Neutrophil (primary cell): Measurements from ENCODE around the gene ZDHHC14.

Source experiments
- H3K27ac ChIP-seq: fragments of 200-600 bp; sonication (generic); 2 replicates; pipeline ENCODE4 v1.5.1; 2016; ENCODE audit warnings: mild to moderate bottlenecking, moderate library complexity
- H3K27me3 ChIP-seq: fragments of 200-600 bp; sonication (generic); 2 replicates; pipeline ENCODE4 v1.6.0; 2016; ENCODE audit warnings: mild to moderate bottlenecking
- H3K36me3 ChIP-seq: fragments of 200-600 bp; sonication (generic); 2 replicates; pipeline ENCODE4 v1.5.1; 2017
- H3K4me1 ChIP-seq, 2 experiments: fragments of 200-600 bp in 1 of 2; sonication (generic) in 1 of 2; 1 replicate in 1 of 2; 2 replicates in 1 of 2; pipeline versions ENCODE4 v1.5.1 to v1.6.1; 2013 to 2016; ENCODE audit warnings: low read depth in 1 of 2, low read length in 1 of 2, mild to moderate bottlenecking in 1 of 2, moderate library complexity in 1 of 2; ENCODE audit not compliant: control insufficient read depth in 1 of 2, insufficient read depth in 1 of 2
- H3K4me3 ChIP-seq, 2 experiments: fragments of 200-600 bp in 1 of 2; sonication (generic) in 1 of 2; 1 replicate in 1 of 2; 2 replicates in 1 of 2; pipeline ENCODE4 v1.5.1; 2013 to 2016; ENCODE audit warnings: low read depth in 1 of 2, low read length in 1 of 2, mild to moderate bottlenecking in 1 of 2, moderate library complexity in 1 of 2
- H3K9me3 ChIP-seq: fragments of 200-600 bp; sonication (generic); 2 replicates; pipeline ENCODE4 v1.5.1; 2016
- TF ChIP-seq, protein P1 (sequence below): fragments of 200-600 bp; sonication (generic); IDR thresholded peaks from 2 replicates; pipeline ENCODE4 v1.5.1; 2016; ENCODE audit warnings: antibody characterized with exemption

Gene ZDHHC14

DNA sequence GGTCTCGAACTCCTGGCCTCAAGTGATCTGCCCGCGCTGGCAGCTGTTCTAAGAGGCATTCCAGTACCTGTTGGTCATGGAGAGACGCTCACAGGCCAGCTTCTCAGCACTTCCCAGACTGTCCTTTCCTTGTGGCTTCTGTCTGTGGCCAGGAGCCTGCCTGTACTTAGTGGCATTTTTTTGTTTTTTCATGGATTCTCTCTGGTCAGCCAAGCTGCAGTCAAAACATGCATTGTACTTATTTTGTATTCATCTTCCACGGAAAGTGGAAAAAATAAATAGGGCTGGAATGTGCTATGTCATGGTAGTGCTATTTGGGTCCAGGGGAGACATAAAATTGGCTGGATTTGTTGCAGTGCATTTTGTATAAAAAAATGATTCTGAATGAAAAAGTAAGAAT lies 29.1 kb downstream of the ZDHHC14 start:
- Histone ChIP-seq H3K9me3 (no peaks in the 10 kb centered on the region), H3K27ac (no peak overlapping the region), H3K36me3 (no peaks in the 10 kb centered on the region), H3K27me3 (no peaks in the 10 kb centered on the region), H3K4me3 (no peak overlapping the region), H3K4me1 (no peaks in the 10 kb centered on the region)
- TF ChIP-seq, protein P1, sequence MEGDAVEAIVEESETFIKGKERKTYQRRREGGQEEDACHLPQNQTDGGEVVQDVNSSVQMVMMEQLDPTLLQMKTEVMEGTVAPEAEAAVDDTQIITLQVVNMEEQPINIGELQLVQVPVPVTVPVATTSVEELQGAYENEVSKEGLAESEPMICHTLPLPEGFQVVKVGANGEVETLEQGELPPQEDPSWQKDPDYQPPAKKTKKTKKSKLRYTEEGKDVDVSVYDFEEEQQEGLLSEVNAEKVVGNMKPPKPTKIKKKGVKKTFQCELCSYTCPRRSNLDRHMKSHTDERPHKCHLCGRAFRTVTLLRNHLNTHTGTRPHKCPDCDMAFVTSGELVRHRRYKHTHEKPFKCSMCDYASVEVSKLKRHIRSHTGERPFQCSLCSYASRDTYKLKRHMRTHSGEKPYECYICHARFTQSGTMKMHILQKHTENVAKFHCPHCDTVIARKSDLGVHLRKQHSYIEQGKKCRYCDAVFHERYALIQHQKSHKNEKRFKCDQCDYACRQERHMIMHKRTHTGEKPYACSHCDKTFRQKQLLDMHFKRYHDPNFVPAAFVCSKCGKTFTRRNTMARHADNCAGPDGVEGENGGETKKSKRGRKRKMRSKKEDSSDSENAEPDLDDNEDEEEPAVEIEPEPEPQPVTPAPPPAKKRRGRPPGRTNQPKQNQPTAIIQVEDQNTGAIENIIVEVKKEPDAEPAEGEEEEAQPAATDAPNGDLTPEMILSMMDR: no peak

DNA sequence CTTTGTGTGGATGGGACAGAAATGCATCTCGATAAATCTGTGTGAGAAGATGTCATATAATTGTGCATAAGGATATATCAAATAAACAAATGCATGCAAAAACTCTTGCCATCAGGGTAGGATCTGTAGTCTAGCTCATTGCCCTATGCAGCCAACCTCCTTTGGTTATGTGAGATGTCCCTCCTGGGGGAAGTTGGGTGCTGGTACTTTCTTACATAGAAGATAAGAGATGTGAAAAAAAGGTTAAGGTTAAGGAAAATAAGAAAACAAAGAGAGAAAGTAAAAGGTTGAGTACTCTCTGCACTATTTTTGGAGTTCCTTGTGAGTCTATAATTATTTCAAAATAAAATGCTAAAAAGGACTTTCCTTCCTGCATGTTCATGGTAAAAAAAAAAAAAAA lies 30.4 kb downstream of the ZDHHC14 start:
- no peaks in the 10 kb centered on the region for H3K9me3 ChIP-seq
- no peak overlapping the region for H3K27ac ChIP-seq
- TF ChIP-seq, protein P1: no peak
- H3K27me3 ChIP-seq: no peaks in the 10 kb centered on the region
- H3K4me3 ChIP-seq: no peak overlapping the region
- H3K36me3 ChIP-seq: no peaks in the 10 kb centered on the region
- no peaks in the 10 kb centered on the region for H3K4me1 ChIP-seq

DNA sequence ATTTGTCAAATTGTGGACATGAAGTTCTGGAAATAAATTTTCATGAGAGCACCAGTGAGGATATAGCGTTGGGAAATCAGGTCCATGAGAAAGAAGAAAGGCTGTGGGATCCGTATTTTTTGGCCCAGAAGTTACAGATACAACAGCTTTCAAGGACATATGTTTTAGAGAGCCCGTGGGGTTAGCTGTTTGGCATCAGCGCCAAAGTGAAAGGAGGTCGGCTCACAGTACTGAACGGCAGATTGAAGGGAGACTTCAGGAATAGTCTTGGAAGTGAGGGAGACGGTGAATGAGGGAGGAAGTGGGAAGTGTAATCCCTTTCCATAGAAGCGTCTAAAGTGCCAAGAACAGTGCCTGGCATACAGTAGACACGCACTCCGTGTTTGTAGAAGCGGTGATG lies 31.8 kb downstream of the ZDHHC14 start:
- Histone ChIP-seq H3K27ac (no peak overlapping the region), H3K9me3 (no peaks in the 10 kb centered on the region), H3K4me1 (no peaks in the 10 kb centered on the region), H3K27me3 (no peaks in the 10 kb centered on the region), H3K4me3 (no peak overlapping the region), H3K36me3 (no peaks in the 10 kb centered on the region)
- TF ChIP-seq, protein P1: no peak

DNA sequence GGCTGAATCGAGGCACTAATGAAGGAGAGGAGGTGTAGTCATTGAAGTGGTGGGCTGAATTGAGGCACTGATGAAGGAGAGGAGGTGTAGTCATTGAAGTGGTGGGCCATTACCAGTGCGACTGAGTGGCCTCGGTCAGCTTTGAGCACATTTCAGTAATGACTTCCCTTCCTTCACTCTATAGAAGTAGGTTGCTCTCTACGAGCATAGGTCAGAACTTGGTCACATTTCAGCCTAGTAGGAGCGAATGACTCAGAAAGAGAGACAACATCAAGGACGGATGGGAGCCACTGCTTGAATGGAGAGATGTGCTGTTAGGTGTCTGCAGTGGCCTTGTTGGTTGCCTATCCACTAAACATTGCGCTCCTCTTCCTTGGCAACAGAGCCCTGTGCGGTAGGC lies 39.5 kb downstream of the ZDHHC14 start:
- Histone ChIP-seq H3K27ac (no peak overlapping the region), H3K4me1 (no peaks in the 10 kb centered on the region)
- TF ChIP-seq, protein P1: no peak

DNA sequence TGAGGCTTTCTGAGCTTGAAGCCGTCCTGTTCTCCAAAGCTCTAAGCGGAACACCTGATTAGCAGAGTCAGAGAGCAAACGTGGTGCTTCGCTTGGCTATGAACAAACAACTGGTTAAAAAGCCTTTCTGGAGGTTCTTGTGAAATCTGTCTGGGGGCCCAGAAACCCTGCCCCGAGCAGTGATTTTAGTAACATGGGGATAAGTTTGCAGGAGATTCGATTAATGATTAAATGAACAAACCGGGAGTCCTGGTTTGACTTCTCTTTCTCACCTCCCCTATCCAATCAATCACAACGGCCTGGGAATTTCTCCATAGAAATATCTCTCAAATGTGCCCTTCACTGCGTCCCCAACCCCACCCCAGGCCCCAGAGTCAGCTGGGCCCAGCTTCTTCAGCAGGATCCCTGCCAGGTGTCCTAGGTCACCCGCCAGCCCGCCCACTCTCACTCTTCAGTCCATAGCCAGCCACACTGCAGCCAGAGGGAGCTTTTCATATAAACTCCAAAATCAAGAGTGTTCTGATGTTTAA lies 43.6 kb downstream of the ZDHHC14 start:
- Histone ChIP-seq H3K27ac (no peak overlapping the region), H3K4me1 (no peaks in the 10 kb centered on the region), H3K9me3 (no peaks in the 10 kb centered on the region), H3K36me3 (no peaks in the 10 kb centered on the region), H3K27me3 (no peaks in the 10 kb centered on the region), H3K4me3 (no peak overlapping the region)
- TF ChIP-seq, protein P1: no peak

More for the DNA sequence above, 39.5 kb downstream of the ZDHHC14 start:
- Histone ChIP-seq H3K9me3 (no peaks in the 10 kb centered on the region), H3K36me3 (no peaks in the 10 kb centered on the region), H3K4me3 (no peak overlapping the region), H3K27me3 (no peaks in the 10 kb centered on the region)

DNA sequence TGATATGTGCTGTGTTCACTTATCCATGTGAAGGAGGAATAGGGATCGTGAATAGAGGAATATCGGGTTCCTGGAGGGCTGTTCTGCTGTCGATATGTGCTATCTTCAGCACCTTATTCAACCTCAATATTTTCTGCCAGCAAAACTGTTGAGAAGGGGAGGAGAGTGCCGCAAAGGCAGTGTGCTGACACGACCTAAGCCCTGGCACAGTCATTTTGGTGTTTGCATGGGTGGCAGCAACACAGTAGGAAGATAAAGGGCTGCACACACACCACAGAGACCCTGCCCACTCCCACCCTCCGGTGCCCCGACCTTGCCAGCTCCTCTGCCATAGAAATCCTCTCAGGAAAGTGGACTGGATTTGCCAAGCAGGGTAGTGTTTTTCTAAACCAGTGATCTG lies 47.0 kb downstream of the ZDHHC14 start:
- Histone ChIP-seq H3K27me3 (no peaks in the 10 kb centered on the region), H3K4me3 (no peak overlapping the region), H3K9me3 (no peaks in the 10 kb centered on the region), H3K27ac (no peak overlapping the region), H3K36me3 (no peaks in the 10 kb centered on the region), H3K4me1 (no peaks in the 10 kb centered on the region)
- TF ChIP-seq, protein P1: no peak
